NCI-H2227 (cell line): Measurements from ENCODE around the gene SIK2.
"Not testable (repeated sequence)": the region's sequence is repeated elsewhere in the genome, so short reads cannot be mapped to it uniquely, and the experiment has no call there.

Experiments used
- DNase-seq: peaks from one replicate; lab custom pipeline; 2025; ENCODE audit not compliant: unreplicated experiment; lab: John Stamatoyannopoulos, UW

The SIK2 gene

DNA sequence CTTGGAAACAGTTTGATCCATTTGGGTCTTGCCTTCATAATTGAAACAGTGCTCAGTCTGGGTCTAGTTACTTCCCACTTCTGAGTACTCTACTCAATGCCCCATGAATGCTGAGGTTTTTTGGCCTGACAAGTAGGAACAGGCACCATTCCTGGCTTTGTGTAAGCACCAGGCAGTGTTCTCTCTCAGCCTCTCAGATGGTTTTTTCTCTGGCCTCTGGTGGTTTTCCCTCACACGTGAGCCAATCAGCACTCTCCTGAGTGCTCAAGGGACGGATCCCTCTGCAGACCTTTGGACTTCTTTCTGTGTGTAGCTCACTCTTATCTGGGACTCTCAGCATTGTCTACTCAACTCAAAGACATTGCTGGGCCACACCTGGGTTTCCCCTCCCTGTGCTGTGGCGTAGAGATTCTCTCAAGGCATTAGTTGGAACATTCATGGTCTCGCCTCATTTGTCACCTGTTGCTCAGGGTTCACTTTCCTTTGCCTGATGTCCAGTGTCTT, 21.3 kb downstream of the SIK2 start:
- no peak for DNase-seq

DNA sequence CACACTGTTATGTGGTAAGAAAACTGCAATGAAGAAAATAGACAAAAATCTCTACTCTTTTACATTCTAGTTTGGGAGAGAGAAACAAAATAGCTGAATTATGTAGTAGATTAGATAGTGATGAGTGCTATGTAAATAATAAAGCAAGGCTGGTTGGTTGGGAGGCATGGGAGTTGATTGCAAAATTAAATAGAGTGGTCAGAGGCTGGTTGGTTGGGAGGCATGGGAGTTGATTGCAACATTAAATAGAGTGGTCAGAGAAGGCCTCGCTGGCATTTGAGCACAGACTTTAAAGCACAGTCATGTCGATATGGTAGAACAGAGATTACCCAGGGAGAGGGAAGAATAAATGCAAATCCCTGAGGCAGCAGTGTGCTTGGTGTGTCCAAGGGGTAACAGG, 22.4 kb downstream of the SIK2 start:
- DNase-seq = no peak

DNA sequence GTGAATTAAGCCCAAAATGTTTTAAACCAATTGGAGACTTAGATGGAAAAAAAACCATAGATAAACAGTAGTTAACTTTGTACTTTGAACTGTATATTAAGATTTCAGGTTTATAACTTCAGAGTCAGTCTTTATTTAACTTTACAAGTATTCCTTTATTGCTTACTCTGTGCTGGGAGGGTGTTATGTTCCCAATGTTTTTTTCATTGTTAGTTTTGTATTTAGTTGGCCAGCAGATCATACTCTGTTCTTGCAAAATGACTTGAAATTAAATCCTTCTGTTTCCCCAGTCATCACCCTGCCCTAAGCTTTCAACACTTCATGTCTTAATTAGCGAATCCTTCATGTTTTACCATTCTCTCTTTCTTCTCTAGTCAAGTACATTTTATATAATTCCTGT, 25.3 kb downstream of the SIK2 start:
- no peak for DNase-seq

DNA sequence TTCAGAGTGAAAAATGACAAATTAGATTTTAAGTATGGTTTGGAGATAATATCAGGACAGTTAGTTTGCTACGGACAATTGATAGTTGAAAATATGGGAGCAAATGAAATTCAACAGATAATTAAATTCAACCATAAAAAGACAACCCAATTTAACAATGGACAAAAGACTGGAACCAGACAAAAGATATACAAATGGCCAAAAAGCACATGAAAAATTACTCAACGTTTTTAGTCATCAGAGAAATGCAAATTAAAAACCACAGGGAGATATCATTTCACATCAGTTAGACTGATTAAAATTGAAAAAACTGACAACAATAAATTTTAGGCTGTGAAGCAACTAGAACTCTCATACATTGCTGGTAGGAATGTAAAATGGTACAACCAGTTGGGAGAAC, 27.2 kb downstream of the SIK2 start:
- no peak for DNase-seq

DNA sequence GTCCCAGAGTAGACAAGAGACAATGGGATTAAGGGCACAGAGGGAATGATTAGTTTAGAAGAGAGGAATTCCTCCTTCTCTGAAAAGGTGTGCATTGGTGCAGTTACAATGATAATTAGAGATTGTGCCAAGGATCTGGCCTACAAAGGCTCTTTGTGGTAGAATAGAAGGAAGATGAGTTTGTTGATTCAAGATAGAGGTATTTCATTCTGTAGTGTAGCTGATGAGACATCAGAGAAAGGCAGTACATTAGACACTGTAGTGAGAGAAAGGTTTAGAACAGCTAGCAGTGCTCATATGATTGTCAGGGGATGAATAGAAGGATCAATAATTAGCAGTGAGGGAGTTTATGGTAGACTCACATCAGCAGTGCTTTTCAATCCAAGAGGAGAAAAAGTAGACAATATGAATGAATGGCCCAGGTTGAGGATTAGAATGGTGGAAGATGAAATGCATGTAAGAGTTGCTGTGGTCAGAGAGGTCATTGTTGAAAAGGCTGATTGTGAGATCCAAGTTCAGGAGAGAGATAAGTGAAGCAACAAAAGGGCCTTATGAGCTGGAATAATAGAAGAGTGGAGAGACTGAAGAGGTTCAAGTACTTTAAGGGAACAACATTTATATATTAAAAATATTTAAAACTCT, 28.9 kb downstream of the SIK2 start:
- no peak for DNase-seq

DNA sequence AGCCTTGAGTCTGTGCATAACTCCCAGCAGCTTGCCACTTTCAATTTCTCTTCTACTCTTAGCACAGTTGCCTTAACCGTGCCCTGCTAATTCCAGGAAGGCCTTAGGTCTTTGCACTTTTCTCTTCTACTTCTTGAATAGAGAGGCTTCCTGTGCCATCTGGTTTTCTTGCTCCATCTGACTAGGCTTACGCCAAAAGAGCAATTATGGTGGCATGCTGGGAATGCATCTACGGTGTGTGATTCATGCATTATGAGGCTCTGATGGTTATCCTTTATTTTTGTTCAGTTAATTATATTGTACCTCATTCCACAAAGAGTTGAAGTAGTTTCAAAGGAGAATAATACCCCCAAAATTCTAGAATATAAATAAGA, 29.4 kb downstream of the SIK2 start:
- DNase-seq = no peak

DNA sequence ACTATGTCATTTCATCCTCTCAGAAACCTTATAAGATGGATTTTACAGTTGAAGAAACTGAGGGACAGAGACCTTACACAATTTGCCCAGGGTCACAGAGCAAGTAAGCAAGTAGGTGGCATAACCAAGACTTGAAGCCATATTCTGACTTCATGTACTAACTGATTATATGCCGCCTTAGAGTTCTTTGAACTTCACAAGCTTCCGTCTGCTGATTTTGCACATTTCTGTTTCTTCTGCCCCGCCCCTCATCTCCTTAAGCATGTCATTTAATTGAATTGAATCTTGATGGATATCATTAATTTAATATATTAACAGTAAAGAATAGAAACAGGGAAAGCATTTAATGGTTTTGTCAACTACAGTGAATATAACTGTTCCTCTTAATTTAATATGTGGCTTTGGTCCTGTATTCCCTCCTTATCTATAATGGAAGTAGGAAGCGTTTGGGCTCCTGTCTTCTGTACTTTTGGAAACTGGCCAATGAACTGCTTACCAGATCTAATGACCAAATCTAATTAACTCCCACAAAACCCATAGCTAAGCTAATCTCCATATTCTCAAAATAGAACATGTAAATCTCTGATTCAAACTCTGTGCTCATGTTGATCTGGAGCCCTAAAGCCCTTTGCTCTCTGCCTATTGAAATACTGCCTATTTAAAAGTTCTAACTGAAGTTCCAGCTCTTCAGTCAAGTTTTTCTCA, 30.4 kb downstream of the SIK2 start:
- no peak for DNase-seq

DNA sequence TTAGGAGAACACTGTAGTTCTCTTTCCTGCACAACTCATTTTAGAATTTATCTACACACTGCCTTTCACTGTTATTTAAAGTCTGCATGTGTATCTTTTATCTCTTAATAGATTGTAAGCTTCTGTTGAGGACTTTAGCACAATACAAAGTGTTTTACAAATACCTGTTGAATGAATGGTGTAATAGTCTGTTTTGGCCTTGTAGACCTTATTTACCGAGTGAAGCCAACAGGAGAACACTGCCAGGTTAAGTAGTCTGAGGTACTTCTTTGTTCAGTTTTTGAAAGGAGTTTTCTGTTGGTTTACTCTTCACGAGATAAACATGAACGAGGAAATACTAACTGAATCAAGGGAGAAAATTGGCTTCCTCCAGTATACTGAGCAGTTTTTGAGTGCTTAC, 31.0 kb downstream of the SIK2 start:
- DNase-seq = no peak

DNA sequence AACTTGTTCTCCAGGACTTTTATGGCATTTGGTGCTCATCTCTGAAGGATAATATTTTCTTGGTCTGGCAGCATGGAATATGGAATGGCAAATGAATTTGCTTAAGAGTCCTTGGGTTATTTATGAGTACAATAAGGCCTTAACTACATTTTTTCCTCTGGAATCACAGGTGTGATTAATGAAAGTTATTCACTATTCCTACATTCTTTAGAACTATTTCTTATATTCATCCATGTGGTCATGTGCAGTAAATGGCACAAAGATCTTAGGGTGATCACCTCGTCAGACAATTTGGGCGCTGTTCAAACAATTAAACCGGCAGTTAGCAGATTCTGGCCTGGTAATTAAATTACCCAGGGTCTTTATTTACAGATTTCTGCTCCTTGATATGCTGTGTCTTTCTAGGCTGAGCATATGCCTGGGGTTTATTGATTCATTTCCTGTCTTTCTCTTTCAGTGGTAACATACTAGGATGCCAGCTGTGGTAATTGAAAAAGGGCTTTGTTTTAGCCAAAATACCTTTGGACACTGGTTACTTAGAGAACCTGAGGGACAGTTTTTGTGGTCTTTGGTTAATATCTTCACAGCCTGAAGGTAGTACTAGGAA, 31.6 kb downstream of the SIK2 start:
- DNase-seq = no peak

DNA sequence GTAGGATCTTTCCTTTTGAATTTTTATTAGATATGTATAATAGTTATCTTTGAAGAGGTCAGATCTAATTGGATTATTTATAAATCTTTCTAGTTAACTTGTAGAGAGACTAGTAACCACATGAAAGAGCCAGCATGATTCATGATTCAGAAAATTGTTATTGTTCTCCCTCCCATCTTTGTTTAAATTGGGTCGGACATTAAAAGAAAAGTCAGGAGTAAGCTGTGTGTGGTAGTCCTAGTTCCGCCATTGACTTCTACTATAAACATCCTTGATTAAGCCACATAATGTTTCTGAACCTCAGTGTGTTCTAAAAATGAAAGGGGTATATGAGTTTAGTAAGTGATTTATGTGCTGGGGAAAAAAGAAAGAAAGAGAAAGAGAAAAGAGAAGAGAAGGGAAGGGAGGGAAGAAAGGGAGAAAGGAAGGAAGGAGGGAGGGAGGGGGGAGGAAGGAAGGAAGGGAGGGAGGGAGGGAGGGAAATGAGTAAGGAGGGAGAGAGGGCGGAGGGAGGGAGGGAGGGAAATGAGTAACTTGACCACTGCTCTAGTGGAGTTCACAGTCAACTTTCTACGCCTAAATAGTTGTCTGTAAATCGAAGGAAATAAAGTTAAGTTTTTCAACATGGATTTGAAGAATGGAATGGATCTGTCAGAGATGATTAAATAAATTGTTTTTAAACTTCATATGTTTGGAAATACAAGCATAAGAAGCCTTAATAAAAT, 32.9 kb downstream of the SIK2 start:
- DNase-seq = no peak

DNA sequence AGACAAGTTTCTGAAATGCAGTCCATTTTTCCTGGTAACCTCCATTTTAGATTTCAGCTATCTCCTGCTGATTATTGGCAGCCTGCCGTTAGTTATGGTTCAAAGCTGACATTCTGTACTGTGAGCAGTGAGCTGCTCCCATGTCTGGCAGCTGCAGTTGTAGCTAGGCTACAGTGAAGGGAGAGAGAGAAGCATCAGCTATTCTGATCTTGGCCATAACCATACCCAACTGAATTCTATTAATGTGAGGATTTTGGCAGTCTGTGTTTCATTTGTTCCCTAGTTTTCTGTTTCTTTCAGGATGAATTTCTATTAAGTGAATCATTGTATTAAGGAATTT, 33.4 kb downstream of the SIK2 start:
- no peak for DNase-seq

DNA sequence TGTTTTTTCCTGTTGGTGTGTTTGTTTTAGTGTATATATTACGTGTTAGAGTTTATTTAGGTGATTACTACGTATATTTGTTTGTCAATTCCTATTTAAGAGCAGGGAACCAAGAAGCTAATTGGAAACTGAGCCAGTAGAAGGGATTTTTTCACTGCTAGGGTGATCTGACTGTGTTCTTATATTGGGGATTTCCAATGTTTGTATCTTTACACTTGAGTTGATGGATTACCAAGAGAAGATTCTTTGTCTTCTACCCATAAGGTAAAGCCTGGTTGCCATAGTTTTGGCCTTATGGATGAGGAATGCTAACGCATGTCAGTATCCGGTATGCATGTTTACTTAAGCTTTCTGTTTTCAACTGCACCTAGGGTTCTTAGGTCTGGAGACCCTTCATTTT, 35.6 kb downstream of the SIK2 start:
- DNase-seq = no peak

DNA sequence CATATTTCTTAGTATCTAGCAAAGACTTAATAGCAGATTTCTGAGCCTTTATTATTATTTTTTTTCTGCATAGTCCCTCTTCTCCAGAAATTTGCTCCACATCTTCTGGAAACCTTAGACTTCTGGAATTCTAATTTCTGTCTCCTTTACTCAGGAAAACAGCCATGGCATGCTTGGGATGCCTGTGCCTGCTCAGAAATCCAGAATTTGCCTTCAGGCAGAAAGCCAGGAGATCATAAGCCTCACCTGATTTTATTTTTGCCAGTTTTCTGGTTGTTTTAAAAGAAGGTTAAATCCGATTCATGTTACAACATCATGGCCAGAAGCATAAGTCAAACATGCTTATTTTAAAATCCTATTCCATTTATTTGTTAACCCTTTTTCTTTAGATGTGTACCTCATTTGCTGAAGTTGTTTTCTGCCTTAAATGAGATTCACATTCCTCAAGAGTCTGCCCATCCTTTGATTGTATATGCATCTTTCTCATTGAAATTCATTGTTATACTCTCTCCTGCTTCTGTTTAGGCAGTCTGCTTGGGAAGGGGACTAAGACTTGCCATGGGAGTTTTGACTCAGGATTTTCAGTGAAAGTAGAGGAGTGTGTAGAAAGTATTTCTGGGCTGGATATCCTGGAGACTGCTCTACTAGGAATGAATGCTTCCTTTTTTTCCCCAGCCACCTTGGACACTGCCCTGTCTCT, 37.1 kb downstream of the SIK2 start:
- no peak for DNase-seq

DNA sequence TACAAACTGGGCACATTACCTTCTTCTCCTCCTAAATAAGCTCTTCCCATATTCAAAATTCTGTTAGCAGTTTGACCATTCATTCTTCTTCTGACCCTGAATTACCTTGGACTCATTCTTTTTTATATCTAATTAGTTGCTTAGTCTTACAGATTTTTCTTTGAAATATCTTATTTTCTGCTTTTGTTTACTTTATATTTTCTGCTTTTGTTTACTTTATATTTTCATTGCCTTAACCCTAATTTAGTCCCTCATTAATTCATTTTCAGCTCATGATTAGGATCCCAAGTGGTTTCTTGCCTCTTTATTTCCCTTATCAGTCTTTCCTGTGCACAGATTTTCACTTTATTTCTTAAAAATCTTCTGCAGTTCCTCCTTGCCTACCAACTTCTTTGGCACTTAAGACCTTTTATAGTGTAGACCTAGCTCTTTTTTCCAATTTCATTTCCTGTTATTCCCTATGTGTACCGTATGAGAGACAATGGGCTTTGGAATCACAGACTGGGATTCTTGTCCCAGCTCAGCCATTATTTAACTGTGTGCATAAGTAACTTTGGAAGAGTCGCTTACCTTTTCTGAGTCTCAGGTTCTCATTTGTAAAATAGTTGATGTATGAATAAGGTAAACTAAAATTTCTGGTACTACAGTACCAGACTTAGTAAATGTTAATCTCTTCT, 39.2 kb downstream of the SIK2 start:
- no peak for DNase-seq

DNA sequence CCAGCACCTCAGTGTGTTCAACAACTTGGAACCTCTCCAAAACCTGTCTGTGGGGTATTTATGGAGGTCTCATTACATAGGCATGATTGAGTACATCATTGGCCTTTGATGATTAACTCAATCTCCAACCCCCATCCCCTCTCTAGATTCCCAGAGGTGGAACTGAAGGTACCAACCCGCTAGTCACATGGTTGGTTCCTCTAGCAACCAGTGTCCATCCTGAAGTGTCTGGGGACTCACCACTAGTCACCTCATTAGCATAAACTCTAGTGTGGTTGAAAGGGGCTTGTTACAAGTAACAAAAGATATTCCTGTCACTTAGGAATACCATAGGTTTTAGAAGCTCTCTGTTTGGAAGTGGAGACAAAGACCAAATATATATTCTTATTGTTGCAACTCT, 40.3 kb downstream of the SIK2 start:
- DNase-seq = no peak

DNA sequence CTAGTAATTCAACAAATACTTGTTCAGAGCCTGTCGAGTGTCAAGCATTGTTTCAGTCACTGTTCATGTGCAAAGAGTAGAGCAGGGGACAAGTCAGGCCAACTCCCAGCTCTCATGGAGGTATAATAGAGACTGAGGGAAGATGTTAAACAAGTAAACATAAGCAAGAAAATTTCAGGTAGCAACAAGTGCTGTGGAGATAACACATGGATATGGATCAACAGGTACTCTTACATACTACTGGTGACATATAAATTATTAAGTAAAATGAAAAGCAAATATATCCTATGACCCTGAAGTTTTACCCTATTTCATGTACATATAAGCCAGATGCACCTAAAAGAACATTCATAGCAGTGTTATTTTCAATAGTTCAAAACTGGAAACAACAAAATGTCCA, 42.7 kb downstream of the SIK2 start:
- DNase-seq = no peak

DNA sequence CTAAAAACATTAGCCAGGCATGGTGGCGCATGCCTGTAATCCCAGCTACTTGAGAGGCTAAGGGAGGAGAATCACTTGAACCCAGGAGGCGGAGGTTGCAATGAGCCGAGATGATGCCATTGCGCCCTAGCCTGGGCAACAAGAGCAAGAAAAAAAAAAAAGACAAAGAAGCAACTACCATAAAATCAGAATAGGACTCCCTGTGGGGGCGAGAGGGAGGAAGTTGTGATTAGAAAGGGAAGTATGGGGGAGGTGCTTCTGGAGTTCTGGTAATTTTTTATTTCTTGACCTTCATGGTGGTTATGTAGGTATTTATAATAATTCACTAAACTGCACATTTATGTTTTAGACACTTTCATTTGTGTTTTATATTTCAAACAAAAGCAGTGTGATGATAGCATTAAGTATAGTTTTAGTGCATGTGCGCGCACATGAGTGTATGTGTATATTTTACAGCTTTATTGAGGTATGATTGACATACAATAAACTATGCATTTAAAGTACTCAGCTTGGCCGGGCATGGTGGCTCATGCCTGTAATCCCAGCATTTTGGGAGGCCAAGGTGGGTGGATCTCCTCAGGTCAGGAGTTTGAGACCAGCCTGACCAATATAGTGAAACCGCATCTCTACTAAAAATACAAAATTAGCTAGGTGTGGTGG, 43.5 kb downstream of the SIK2 start:
- DNase-seq = no peak

DNA sequence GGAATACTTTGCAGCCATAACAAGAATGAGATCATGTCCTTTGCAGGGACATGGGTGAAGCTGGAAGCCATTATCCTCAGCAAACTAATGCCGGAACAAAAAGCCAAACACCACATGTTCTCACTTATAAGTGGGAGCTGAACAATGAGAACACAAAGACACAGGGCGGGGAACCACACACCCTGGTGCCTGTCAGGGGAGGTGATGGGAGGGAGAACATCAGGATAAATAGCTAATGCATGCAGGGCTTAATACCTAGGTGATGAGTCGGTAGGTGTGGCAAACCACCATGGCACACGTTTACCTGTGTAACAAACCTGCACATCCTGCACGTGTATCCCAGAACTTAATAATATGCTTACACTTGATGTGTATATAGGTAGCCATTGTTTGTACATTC, 49.1 kb downstream of the SIK2 start:
- not testable (repeated sequence) for DNase-seq

DNA sequence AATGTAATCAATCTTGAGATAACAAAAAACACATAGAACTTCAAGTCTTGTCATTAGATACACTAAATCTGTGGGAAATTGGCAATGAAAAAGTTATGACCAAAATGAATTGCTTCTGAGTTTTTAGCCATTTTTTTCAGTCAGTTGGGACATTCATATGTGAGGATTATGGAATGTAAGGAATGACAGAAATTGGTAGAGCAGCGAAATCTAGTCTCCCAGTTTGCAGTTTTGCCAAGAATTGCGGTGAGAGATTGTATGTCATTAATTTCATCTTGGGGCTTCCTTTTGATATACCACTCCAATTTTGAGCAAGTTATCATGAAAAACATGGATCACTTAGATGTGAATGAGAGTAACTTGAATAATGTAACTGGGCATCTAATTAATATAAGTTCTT, 49.9 kb downstream of the SIK2 start:
- DNase-seq = no peak

DNA sequence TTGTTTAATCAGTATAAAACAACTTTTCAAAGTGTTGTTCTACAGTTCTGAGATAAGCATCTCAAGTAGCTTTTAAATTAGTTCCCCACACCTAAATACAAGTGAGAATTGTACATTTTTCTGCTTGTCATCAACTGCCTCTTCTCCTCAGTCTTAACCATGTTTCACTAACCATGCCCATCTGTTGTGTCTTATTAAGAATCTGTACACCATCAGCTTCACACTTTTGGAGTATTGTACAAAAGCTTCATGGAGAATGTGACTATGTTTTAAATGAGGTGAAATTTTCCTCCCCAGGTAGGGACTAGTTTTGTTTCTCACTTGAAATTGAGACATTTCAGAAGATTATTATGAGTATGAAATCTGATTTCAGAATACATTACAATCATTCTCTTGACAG, 52.4 kb downstream of the SIK2 start:
- DNase-seq = no peak
